T-helper 1 cell (primary cell): Measurements from ENCODE around the gene MRRF.
A peak's percentile ranks its signal among the peaks of the same experiment; 100 is the strongest.

ENCODE experiments used
- DNase-seq, 5 donors: peaks; one replicate each; pipeline ENCODE4 v3.0.0-alpha.2; 2012 to 2020
- total RNA-seq, 4 donors: gene quantifications; one replicate each; lab custom pipeline; 2026; lab: John Stamatoyannopoulos, UW

MRRF gene
- total RNA-seq: 20.9 to 41.0 (median 37.8) reads per million in 4 donors

GRCh38 chr9:122264360-122265148 lies at the start of gene MRRF, which contains the start of gene RBM18:
Gene MRRF, plus strand, starts transcription at chr9:122264882. Its CDS starts 6,010 bp downstream, at chr9:122270892.
Gene RBM18, minus strand, starts transcription at chr9:122264840. Its CDS starts 3,348 bp downstream, at chr9:122261492.
- DNase-seq: peak; percentile 71 to 94 (median 82)

- DNase-seq: no peak
These were observed 49.0 kb upstream of the MRRF start for GRCh38 chr9:122215663-122216062.

GRCh38 chr9:122216138-122216797 lies 48.4 kb upstream of the MRRF start:
- no peak for DNase-seq

GRCh38 chr9:122216798-122217418 lies 47.8 kb upstream of the MRRF start:
- no peak for DNase-seq

GRCh38 chr9:122217640-122218039 lies 47.0 kb upstream of the MRRF start:
- DNase-seq: no peak

- DNase-seq: no peak
These were observed 46.4 kb upstream of the MRRF start for GRCh38 chr9:122218071-122218934.

GRCh38 chr9:122218935-122219855 lies 45.5 kb upstream of the MRRF start:
- no peak for DNase-seq

- DNase-seq: no peak
These were observed 44.6 kb upstream of the MRRF start for GRCh38 chr9:122219856-122220672.

- no peak for DNase-seq
These were observed 44.0 kb upstream of the MRRF start for GRCh38 chr9:122220673-122221182.

GRCh38 chr9:122221183-122221811 lies 43.4 kb upstream of the MRRF start:
- no peak for DNase-seq

- no peak for DNase-seq
These were observed 41.9 kb upstream of the MRRF start for GRCh38 chr9:122222791-122223190.

GRCh38 chr9:122223435-122223834 lies 41.2 kb upstream of the MRRF start:
- no peak for DNase-seq

GRCh38 chr9:122225312-122226141 lies 39.2 kb upstream of the MRRF start:
- no peak for DNase-seq

GRCh38 chr9:122226142-122226757 lies 38.4 kb upstream of the MRRF start:
- DNase-seq: no peak

GRCh38 chr9:122226758-122227574 lies 37.7 kb upstream of the MRRF start:
- DNase-seq: no peak

GRCh38 chr9:122227575-122227900 lies 37.1 kb upstream of the MRRF start:
- no peak for DNase-seq

- no peak for DNase-seq
These were observed 36.5 kb upstream of the MRRF start for GRCh38 chr9:122228191-122228567.
